DMS53 (cell line): ENCODE results near the gene UGT3A2.
"Not testable (repeated sequence)": the region's sequence is repeated elsewhere in the genome, so short reads cannot be mapped to it uniquely, and the experiment has no call there.

Experiments used
- DNase-seq: peaks from one replicate; lab custom pipeline; 2025; lab: John Stamatoyannopoulos, UW

Gene UGT3A2

DNA sequence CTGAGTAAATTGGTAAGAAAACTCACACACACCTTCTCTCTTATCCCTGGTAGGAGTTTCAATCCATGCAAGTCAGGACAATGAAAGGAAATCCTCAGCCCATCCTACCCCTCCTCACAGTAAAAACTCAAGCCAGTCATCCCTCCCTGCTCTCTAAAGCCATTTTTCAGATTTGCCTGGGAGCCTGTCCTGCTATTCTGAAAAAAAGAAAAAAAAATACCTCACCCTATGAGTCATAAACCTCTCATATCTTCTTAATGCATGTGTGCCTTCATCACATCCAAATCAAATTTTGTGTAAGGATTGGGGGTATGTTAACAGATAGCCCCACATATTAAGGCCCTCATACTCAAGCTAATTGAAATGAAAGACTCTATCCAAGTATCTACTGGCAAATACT, 14.1 kb downstream of the UGT3A2 start:
- DNase-seq: peak; percentile 9

DNA sequence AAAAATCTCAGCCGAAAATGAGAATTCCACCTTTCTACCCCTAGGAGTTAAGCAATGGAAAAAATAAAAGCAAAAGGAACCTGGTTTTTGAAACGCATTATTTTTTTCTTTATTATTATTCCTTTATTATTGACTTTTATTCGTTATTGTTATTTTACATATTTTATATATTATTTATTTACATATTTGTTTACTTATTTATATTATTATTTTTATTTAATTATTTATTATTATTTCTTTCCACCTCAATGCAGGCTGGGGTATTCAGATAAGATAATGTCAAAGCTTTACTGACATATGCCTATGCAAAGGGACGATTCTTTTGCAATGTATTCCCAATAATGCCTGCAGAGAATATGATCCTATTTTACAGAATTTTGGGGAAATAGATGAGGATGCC, 16.7 kb downstream of the UGT3A2 start:
- DNase-seq: no peak

DNA sequence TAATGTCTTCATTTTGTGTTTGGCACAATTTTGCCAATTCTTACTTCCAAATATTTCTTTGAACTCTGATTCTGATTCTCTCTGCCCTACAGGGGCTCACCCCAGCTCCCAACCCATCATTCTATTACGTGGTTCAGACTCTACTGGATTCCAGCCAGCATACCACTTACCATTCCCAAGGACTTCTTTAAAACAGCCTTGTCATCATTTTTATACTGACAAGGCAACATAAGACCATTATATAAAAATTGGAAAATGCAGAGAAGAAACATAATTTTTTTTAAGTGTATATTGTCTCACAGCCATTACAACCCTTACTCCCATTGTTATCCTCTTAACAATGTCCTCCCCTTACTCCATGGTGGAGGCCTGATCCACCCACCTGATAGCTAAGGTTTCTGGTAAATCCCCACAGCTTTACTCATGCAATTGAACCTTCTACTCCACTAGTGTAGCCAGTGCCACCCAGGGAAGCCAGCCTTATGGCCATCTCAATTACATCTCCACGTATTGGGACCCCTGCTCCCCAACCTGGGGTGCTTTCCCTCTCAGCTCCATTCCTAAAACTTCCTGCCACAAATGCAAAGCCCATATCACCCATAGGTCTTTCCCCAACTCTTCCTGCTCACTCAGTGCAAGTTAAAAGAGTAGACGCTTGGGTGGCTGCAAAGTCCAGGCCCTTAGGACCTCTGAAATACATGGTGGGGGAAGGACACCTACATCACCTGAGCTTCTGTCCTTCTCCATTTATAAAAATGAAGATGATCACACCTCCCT, 19.1 kb downstream of the UGT3A2 start:
- DNase-seq: no peak

DNA sequence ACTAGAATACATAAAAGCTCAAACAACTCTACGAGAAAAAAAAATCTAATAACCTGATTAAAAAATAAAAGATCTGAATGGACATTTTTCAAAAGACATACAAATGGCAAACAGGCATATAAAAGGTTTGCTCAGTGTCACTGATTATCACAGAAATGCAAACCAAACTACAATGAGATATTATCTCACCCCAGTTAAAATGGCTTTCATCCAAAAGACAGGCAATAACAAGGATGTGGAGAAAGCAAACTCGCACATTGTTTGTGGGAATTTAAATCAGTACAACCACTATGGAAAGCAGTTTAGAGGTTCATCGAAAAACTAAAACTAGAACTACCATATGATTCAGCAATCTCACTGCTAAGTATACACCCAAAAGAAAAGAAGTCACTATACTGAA, 20.8 kb downstream of the UGT3A2 start:
- DNase-seq: no peak

DNA sequence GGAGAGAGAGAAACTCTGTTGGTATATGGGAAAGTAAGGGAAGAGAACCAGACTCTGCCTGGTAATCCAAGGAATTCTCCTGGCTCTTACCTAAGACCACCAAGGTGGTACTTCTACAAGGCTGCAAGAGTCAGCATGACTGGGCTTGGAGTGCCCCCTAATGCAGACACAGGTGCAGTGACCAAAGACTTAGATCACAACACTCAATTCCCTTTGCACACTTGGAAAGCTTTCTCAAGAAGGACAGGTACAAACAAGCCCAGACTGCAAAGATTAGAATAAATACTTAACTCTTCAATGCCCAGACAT, 25.2 kb downstream of the UGT3A2 start:
- DNase-seq: no peak

DNA sequence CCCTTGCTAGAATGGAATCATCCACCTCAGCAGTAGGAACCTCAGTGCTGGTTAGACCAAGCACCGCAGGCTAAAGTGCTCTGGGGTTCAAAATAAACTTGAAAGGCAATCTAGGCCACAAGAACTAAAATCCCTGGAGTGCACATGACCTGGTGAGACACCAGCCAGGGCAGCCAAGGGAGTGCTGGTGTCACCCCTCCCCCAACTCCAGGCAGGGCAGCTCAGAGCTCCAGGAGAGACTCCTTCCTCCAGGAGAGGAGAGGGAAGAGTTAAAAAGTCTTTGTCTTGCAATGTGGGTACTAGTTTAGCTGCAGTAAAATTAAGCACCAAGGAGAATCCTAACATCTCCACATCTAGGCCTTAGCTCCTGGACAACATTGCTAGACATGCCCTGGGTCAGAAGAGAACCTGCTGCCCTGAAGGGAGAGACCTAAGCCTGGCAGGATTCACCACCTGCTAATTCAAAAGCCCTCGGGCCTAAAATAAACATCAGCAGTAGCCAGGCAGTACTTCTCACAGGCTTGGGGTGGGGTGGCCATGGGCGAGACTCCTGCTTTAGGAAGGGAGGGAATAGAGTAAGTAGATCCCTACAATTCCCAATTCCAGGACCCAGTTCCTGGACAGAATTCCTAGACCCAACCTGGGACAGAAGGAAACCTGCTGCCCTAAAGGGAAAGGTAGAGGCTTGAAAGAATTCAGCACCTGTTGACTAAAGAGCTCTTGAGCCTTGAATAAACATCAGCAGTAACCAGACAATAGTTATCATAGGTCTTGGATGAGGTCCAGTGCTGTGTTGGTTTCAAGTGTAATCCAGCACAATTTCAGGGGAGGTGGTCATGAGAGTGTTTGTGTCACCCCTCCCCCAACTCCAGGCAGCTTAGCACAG, 25.8 kb downstream of the UGT3A2 start:
- DNase-seq: peak; percentile 96

DNA sequence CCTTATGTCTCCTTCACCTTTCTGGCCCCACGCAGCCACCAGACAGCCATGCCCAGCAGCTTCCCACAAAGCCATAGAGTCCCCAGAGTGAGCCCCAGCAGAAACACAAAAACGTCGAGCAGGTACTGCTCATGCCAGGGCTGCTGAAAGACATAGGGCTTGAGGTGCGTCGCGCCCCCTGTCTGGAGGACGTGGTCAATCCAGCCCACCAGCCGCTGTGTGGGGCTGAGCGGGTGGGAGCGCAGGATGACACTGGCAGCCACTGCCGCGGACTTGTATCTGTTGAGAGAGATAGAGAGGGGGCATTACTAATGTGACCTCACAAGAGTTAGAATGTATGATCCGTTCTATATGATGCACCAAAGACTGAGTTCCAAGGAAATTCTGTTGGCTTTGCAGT, 31.0 kb downstream of the UGT3A2 start:
- no peak for DNase-seq

DNA sequence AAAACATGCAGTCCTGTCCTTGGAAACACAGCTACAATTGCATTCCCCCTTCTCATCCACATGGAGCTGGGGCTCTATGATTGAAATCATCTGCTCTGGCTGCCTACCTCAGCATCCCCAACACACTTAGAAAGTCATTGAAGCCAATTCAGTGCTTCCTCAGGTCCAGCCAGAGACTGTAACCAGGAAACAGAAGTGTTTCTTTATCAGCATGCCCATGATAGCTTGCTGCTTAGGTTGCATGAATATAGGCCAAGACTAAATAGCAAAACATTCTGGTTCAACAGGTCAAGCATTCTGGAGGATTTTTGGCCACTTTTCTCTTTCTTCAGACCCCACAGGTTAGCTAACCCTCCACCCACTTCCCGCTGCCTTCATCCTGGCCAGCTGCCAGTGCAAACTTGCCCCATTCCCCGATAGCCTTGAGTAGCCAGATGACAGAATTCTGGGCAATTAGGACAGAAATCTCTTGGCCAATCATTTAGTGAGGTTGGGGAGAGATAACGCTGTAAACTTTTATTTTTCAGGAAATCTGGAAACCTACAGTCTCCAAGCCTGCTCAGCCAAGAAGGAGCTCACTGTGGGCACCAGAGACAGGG, 32.0 kb downstream of the UGT3A2 start:
- DNase-seq: not testable (repeated sequence)

DNA sequence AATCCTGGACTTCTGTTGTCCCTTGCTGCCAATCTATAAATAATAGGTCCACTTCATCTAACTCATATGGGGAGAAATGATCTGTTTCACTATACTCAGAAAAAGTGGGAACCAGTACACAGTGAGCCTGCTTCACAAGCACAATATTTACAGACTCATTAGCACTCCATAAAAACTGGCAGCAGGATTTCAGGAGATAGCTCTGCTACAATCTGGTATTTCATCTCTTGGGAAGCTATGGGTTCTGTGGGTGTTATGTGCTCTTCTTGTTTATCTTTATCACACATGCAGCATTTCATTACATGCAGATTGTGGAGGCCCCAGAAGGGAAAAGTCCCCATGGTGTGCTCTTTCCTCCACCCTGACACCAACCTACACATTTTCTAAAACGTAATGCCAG, 33.2 kb downstream of the UGT3A2 start:
- no peak for DNase-seq

DNA sequence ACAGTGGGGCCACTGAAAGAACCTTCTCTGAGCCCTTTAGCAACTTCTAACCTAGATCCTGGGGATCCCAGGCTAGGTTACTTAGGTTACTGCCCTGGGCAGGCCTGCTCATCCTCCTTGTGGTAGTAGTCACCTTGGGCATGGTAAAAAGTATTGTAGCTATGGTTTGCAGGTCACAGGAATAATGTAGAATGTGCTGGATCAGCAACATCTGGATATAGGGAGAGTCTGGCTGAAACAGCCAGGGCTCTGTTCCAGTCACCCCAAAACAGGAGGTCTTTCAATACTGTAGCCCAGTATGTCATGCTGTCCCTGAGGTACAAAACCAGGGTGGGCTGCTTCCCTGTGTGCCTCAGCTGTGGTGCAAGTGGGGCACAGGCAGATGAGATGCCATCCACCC, 33.6 kb downstream of the UGT3A2 start:
- DNase-seq: no peak

DNA sequence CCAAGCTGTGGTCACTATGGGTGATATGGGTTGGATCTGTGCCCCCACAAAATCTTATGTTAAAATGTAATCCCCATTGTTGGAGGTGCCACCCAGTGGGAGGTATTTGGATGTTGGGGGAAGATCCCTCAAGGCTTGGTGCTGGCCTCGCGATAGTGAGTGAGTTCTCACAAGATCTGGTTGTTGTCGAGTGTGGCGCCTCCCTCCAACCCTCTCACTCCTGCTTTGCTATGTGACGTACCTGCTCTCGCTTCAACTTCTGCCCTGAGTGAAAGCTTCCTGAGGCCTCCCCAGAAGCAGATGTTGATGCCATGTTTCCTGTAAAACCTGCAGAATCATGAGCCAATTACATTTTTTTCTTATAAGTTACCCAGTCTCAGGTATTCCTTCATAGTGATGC, 35.5 kb downstream of the UGT3A2 start:
- no peak for DNase-seq

DNA sequence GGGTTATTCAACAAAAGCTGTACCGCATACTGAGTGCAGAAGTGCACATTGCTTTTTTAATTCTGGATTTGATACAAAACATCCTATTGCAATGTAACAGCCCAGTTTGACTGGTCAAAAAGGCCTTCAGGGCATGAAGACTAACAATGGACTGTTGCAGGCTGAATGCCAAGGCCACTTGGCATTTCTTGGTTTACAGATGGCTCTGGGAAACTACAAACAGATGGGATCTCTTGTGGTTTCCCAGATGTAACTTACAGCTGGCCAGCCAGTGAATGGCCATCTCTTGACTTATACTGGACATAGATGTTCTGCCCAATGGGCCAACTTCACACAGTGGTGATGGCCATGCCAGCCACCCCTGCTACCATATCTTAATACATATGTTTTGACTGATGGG, 36.8 kb downstream of the UGT3A2 start:
- no peak for DNase-seq

DNA sequence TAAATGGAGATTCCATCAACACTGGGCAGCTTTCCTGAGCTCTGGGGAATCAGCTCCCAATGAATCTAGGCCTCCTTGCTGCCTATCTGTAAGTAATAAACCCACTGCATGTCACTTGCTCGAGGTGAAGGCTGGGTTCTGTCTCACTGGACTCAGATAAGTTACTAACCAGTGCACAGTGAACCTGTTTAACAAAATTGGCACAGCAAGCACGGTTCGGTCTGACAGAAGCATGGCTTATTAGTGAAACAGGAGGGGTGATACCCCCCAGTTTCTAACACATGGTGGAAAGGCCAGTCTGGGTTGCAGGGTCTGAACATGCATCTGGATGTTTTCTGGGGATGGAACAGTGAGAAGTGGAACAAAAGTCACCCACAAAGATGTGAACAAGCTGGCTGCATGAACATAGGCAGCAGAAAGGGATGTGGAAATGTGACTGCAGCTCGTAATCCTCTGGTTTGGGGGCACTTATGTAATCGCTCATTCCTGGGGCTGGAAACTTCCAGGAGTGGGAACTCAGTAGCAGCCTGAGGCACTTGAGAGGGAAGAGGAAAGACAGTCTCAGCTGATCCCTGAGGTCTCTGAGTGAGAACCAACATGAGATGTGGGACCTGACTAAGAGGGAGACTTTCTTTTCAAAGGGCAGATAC, 37.7 kb downstream of the UGT3A2 start:
- DNase-seq: no peak

DNA sequence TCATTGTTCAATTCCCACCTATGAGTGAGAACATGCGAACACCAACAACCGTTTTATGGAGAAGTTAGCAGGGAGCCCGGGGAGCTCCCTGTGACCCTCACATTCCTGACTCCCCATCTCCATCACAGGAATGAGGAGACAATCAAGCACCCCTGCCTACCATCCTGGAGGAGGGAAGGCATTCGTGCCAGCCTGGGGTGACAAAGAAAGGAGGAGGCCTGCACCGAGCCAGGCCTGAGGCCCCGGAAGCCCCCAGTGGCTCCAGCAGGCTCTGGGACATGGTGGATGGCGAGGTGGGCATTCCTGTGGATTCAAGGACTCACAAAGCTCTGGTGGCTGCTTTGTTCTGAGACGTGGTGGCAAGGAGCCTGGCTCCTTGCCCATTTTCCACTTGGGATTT, 39.0 kb downstream of the UGT3A2 start:
- DNase-seq: no peak

DNA sequence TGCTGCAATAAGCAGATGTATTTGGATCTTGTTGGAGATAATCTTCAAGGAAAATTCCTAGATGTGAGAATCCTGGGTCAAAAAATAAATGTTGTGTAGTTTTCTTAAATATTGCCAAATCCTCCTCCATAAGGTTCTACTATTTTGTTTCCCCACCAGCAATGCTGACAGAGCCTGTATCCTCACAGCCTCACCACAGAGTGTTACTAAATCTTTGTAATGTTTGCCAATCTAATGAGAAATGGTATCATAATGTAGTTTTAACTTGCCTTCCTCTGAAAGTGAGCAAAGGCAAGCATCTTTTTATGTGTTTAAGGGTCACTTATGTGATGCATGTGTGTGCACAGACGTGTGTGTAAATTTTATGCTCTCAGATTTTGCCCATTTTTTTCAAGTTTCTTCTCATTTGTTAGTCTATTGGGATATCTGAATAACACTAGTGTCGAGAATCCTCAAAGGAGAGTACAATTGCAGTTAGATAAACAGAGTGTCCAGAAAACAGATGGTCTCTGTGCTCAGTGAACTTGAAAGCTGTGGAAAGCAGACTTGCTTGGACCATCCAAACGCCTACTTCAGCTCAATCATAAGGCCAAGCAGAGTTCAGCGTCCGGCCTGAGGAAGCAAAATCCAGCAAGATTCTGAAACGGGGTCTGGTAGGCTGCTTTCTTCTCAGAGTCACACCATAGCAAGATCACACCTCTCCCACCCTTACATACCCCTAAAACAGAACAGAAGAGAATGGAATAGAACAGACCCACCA, 39.8 kb downstream of the UGT3A2 start:
- no peak for DNase-seq

DNA sequence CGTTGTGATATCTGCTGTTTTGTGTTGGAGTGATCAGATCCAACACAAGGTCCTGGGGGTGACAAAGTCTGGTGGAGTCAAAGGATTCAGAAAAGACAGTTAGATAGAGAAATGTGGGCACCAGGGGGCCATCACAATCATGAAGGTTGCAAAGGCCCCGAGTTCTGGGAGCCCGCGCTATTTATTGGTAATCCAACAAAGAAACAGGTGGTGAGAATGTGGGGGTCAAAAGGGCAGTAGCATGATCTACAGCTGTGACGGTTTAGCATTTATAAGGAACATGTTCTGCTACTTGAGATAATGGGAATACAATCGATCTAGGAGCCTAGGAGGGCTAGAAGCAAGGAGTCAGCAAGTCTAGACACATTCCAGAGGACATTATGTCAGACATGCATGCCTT, 44.4 kb downstream of the UGT3A2 start:
- DNase-seq: not testable (repeated sequence)

DNA sequence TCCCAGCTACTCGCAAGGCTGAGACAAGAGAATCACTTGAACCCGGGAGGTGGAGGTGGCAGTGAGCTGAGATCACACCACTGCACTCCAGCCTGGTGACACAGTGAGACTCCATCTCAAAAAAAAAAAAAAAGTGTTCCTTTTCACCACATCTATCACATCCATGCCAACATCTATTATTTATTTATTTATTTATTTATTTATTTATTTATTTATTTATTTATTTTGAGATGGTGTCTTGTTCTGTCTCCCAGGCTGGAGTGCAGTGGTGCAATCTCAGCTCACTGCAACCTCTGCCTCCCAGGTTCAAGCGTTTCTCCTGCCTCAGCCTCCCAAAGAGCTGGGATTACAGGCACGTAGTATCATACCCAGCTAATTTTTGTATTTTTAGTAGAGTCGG, 47.1 kb downstream of the UGT3A2 start:
- DNase-seq: not testable (repeated sequence)

DNA sequence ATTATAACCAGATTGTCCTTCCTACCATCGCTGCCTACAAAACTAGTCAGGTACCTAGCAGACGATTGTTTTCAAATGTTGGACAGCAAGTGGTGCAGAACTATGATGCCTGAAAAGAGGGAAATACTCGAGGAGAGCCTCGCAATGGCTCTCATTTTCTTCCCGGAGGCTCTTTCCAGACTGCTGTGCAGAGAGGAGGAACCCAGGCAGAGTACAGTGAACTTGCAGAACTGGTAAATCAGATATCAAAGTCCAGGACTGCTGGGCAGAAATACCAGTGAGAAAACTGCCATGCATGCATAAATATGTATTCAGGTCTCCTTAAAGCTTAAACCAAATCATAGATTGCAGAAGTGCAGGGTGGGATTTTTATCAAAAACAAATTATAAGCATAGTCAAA, 49.1 kb downstream of the UGT3A2 start:
- peak; percentile 18 for DNase-seq

DNA sequence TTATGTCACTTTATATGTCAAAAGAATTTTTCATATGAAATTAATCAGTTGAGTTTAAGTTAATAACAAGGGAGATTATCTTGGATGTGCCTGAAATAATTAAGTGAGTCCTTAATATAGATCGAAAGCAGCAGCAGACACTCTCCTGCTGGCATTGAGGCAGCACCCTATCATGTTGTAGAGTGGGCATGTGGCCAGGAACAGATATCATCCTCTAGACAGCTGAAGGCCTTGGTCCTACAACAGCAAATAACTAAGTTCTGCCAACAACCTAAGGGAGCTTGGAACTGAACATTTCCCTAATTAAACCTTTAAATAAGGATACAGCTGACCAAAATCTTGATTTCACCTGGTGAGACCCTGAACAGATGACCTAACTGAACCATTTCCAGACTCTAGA, 49.7 kb downstream of the UGT3A2 start:
- DNase-seq: no peak

DNA sequence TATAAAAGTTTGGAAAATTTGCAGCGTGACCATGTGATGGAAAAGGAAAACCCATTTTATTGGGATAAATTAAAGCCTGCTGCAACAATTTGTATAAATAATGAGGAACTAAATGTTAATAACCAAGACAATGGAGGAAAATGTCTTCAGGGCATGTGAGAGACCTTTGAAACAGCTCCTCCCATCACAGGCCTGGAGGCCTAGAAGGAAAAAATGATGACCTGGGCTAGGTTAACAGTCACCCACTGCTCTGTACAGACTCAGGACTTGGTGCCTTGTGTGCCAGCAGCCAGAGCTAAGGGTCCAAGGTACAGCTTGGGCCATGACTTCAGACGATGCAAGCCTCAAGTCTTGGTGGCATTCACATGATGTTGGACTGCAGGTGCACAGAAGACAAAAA, 53.5 kb downstream of the UGT3A2 start:
- peak; percentile 2 for DNase-seq

DNA sequence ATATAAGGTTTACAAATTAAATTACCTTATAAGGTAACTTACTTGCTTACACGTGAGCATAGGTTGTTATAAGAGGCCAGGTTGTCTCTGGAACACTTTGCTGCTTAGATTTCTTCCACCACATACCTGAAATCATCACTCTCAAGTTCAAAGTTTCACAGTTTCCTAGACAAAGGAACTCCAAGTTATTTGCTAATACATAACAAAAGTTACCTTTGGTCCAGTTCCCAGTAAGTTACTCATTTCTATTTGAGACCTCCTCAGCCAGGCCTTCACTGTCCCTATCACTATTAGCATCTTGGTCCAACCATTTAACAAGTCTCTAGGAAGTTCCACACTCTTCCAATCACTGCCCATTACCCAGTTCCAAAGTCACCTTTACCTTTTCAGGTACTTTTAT, 57.0 kb downstream of the UGT3A2 start:
- no peak for DNase-seq

DNA sequence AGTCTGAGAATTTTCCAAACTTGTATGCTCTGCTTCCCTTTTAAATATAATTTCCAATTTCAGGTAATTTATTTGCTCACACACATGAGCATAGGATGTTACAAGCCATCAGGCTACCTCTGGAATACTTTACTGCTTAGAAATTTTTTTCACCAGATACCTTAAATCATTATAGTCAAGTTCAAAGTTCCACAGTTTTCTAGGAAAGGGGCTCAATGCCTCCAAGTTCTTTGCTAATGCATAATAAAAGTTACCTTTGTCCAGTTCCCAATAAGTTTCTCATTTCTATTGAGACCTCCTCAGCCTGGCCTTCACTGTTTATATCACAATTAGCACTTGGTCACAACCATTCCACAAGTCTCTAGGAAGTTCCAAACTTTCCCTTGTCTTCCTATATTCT, 59.3 kb downstream of the UGT3A2 start:
- no peak for DNase-seq
